Thyroid gland (tissue), 4 donors: ENCODE results near the gene CACNA1D.

Experiments
- CTCF ChIP-seq, 6 experiments: fragments of 200-600 bp in 3 of 6; fragments of 450-650 bp in 3 of 6; sonication (generic) in 3 of 6; IDR thresholded peaks; one replicate each; pipeline ENCODE4 v1.5.1; 2016 to 2019; ENCODE audit warnings: antibody characterized with exemption in 6 of 6, mild to moderate bottlenecking in 2 of 6, inconsistent platforms in 1 of 6, moderate library complexity in 1 of 6
- POLR2A ChIP-seq, 2 donors: fragments of 450-650 bp; IDR thresholded peaks; one replicate each; pipeline ENCODE4 v1.6.1; 2017; ENCODE audit warnings: antibody characterized with exemption in 2 of 2, mild to moderate bottlenecking in 2 of 2, moderate library complexity in 1 of 2

- TF ChIP-seq CTCF (IDR thresholded peaks at IDR 0.05) (no peak), POLR2A (IDR thresholded peaks at IDR 0.05) (no peak)
These were observed 224.1 kb downstream of the CACNA1D start for GRCh38 chr3:53718462-53718861.
